SW480 (cell line): ENCODE data around the gene PAXX.

Source experiments
- DNase-seq: peaks from one replicate; pipeline ENCODE4 v3.0.0-alpha.2; 2016; ENCODE audit warnings: low spot score

Gene PAXX

DNA sequence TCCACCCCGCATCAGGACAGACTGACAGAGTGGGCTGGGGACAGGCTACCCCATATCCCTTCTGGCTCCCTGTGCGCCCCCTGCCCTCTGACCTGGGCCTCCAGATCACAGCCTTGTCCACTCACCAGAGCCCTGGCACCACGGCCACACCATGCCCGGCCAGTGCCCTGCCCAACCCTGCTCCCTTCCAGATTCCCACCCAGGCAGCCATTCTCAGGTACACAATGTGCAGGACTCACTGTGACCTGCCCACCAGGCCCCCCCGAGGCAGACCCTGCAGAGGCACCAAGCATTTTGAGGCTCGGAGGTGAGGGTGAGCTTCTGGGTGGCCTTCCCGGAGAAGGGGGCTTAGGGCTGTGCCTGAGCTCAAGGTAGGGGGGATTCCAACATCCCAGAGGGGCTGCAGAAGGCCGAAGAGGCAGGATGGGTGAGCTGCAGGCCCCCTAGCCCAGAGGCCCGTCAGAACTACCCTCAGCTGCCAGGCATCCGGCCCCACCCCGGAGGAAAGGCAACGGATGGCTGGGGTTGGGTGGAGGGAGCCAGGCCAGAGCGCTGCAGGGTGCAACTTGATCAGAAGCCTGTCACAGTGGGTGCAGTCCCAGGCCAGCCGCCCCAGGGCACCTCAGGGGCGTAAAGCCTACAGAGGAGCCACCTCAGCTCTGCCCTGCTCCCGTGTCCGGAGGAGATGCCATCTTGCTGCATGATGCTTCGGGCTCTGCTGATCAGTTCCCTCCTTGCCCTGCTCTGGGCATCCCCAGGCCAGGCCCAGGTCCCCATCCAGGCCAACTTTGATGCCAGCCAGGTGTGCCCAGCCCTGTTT lies 9.8 kb upstream of the PAXX start, which contains the start of gene LCNL1:
Gene LCNL1 (plus strand): TSS at position 762 of the 820 bp plus-strand sequence. CDS start 594 bp downstream, outside the sequence.
- no peak for DNase-seq

DNA sequence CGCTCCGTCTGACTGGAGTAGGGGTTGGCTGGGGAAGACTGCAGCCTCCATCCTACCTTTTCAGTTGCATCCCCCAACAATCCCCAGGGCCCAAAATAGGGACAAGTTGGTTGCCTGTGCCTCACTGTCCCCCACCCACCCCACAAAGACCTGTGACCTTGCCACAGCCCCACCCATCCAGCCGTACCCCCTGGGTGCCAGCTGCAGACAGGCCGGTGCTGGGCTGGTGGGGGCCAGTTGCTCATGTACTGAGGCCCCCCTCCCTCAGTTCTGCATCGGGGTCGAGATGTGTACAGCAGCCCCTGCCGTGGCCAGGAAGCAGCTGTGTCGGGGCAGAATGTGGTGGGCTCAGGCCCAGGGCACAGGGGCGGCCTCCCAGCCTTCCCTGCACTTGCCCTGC lies 9.1 kb upstream of the PAXX start:
- no peak for DNase-seq

DNA sequence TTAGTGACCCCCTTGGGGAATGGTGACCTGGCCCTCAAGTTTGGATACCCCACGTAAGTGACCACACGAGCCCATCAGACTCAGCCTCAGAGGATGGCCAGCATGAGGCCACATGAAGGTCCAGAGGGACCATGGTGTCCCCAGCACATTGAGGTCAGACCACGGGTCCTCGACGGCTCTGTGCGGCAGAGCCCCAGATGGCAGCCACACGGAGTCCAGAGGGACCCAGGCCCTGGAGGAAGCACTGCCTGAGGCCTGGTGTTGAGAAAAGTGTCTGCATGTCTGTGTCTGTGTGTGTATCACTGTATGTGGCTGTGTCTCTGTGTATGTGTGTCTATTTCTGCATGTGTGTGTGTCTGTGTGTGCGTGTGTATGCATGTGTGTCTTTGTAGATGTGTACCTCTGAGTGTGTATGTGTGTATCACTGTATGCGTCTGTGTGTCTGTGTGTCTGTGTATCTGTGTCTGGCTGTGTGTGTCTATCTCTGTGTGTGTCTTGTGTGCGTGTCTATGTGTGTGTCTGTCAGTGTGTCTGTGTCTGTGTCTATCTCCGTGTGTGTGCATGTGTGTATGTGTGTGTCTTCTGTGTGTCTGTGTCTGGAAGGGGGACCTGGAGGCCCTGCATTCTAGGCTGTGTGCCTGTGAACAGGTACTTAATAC lies 8.4 kb upstream of the PAXX start:
- DNase-seq, result no peak

DNA sequence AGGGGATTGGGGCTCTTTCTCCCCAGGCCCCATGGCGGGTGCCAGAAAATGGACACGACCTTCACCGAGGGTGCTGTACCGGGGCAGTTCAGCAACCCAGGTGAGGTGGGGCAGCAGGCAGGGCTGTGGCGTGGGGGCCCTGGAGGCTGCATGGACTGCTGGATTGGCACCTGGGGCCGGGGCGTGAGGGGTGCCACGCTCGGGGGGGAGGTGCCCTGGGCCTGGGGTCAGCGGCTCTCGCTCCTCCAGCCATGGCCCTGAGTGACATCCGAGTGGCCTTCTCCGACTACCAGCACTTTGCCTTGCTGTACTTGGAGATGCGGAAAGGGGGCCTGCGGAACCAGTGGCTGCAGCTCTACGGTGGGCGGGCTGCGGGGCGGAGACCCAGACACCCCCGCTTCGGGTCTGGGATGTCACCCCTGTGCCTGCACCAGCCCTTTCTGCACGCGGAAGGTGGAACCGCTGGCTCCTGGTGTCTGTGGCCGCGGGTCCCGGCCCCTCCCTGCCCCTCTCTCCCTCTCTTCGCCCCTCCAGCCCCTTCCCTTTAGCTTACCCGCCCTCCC lies 7.7 kb upstream of the PAXX start:
- no peak for DNase-seq

DNA sequence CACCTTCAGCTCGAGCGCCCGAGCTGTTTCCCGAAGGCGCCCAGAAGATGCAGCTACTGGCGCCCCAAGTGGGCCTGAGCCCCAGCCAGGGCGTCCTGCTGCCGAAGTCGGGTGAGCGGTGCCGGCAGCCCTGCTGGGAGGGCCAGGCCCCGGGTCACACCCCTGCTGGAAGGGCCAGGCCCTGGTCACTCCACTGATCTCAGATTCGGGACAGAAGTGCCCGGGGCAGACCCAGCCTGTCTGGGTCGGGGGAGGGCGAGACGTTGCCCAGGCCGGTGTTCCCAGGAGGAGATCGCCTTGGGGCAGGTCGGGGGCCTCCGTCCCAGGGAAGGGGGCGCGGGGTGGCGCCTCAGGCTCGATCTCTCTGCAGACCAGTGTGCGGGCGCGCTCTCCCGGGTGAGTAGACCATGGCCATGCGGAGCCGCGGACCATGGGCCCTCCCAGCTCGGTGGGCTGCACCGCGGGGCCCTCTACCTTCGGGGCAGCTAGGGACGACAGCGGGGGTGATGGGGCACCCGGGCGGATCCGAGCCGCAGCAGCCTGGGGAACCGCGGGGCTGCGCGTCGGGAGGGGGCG lies 7.1 kb upstream of the PAXX start:
- DNase-seq, result no peak

DNA sequence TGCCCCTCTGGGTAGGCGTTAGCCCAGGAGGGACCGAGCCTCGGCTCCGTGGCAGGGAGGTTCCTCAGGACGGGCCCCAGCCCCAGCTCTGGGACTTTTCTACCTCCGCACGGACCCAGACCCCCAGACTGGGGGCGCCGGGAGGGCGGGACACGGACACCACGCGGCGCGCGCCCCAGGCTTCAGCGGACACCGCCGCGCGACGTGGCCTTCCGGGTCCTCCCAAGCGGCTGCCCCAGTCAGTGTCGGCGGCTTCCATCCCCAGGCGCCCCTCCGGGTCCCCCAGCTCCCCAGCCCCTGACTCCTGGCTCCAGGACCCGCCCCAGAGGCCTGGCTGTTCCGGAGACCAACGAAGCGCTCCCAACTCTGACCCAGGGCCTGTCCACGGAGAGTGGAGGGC lies 6.4 kb upstream of the PAXX start:
- no peak for DNase-seq

DNA sequence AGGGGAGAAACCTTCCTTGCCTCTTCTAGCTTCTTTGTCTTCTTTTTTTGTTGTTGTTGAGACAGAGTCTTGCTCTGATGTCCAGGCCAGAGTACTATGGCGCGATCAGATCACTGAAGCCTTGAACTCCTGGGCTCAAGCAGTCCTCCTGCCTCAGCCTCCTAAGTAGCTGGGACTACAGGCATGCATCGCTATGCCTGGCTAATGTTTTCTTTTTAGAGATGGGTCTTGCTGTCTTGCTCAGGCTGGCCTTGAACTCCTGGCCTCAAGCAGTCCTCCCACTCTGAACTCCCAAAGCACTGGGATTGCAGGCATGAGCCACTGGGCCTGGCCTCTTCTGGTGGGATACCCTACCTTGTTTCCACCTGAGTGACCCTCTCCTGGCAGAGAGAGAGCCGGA lies 3.4 kb upstream of the PAXX start:
- DNase-seq, result no peak

DNA sequence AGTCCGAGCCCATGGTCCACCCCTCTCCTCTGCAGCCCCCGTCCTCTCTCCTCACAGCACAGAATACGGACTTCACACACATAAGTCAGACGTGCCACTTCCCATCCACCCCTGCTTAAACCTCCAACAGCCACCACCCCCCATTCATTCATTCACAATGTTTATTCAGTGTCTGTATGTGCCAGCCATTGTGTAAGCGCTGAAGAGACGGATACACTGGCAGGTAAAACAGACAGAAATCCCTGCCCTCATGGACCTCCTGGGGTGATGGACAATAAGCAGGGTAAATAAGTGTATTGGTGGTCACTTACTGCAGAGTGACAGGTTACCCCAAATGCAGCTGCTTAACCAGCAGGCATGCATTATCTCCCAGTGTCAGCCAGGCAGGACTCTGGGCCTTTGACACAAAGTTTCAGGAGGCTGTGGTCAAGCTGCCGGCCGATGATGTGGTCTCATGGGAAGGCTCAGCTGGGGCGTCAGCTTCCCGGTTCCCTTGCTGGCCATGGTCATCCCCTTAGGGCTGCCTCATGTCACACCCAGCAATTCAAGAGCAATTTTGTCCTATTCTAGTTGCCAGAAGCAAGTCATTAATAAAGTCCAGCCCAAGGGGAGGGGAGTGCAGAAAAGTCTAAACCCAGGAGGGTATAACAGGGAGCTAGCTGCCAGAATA lies 1.8 kb upstream of the PAXX start:
- DNase-seq, result no peak

DNA sequence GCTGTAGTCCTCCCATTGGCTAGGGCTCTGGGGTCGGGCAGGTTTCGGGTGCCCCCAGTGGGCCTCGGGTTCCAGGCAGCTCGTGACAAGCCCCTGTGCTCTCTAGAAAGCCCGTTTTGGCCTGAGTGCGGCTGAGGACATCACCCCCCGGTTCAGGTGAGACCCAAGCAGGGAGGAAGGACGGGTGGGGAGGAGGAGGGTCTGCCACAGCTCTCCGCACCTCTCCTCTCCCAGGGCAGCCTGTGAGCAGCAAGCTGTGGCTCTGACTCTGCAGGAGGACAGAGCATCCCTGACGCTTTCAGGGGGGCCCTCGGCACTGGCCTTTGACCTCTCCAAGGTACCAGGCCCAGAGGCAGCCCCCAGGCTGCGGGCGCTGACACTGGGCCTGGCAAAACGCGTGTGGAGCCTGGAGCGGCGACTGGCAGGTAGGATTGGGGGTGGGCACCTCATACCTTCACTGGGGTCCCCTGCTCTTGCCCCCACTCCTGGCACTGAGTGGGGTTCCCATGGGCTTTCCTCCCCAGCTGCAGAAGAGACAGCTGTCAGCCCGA lies 672 bp downstream of the PAXX start:
- no peak for DNase-seq

DNA sequence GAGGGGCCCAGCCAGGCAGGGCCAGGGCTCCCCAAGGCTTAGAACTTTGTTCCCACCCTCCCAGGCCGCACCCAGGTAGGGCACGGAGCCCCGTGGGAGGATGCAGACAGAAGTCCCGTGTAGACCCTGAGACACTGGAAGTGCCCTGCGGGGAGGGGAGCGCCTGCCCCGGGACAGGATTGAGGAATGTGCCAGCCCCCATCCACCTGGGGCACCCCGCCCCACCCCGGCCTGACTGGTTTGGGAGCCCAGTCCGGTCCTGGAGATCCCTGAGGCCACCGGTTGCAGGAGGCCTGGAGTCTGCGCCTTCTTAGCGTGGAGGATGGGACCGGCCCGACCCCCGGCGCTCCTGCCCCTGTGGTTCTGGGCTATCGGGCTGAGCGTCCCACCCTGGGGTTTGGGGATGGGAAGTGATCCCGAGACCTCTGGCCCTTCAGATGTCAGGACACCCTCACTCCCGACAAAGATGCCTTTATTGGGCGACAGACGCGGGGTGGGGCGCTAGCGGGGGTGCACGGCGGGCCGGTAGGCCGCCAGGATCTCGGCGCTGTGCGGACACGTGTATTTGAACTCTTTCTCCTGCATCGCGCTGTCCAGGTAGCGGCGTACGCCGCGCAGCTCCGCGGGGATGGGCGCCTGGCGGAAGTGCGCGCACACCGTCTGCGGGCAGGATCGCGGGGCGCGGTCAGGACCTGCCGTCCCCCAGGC lies 2.1 kb downstream of the PAXX start:
- DNase-seq, result no peak

DNA sequence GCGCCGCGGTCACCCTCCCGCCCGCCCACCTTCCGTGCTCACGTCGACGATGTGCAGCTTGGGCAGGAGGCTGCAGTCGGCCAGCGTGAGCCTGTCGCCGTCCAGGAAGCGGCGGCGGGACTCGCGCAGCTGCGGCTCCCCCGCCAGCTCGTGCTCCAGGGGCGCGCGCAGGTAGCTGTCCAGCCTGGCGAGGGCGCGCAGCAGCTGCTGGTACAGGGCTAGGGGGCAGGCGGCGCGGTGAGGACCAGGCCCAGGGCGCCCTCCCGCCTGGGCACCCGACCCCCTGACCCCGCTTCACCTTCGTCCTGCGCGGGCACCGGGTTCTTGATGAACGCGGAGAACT lies 2.6 kb downstream of the PAXX start:
- no peak for DNase-seq

DNA sequence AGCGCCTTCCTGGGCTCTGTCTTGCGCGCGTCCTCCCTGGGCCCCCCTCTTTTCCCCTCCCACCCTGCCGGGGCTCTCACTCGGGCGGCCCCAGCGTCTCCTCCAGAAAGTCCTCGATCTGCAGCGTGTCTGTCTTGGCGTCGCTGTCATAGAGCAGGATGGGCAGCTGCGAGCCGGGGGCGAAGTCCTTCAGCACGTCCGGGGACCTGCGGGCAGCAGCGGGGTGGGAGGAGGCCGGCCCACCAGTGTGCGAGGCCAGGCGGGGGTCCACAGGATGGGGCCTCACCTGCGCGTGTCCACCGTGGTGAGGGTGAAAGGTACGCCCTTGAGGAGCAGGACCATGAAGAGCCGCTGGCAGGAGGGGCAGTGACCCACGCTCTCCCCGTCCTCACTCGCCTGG lies 3.1 kb downstream of the PAXX start:
- DNase-seq, result no peak

DNA sequence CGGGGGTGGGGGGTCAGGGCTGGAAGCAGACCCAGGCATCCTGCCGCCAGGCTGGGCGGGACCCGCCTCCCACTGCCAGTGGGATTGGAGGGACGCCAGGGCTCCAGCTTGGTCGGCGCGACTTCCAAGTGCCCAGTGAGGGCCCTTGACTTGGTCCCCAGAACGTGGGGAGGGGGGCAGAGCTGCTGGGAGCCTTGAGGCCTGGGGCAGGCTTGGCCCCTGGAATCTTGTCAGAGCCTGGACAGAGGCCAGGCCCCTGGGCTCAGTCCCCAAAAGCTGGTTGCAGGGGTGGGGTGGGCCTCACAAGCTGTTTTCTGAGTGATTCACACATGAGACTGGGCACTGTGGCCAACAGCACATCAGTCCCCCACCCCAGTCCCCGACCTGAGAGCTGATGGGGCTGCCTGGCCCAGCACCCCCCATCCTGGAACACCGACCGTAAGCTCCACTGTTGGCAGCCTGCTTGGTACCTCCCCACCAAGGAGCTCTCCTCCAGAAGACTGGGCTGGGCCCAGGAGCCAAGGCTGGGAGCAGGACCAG lies 3.6 kb downstream of the PAXX start:
- DNase-seq, result no peak

DNA sequence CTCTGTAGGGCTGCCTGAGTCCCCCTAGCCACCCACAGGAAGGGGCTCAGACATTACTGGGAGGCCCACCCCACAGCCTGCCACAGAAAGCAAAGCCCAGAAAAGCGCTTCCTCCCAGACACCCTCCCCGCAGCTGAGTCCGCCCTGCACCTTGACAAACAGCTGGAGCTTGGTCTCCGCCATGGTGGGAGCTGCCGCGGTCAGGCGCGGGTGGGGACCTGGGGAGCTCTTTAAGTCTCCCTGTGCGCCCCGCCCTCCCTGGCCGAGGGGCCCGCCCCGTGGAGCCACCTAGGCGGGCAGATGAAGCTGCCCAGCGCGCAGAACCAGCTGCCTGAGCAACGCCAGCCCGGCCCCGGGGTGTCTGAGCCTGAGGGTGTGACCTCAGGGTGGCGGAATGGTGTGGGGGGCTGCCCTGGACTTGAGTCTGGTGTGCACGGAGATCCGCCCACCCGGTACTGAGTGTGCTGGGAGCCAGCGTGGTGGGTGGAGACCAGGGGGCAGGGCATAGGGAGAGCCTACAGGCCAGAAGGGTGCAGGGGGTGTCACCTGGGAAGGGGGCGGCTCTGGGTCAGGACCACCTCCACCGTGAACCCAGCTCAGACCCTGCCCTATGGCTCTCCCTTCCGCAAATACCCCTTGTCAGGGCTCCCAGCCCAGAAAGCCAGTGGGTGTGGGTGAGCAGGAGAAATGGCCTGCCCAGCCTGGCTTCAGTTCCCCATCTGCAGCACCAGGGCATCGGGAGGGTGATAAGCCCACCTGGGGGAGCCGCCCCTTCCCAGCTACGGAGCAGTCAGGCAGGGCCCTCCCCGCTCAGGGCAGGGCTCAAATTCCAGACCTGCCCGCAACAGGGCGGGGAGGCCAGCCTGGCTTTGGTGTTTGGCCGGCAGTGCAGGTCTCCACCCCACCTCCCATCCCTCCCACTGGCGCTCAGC lies 4.4 kb downstream of the PAXX start, which contains the start of gene CLIC3:
Gene CLIC3 (minus strand): TSS at position 208 of the 932 bp plus-strand sequence. CDS start 25 bp downstream, at position 183.
- peak; percentile 81 for DNase-seq

DNA sequence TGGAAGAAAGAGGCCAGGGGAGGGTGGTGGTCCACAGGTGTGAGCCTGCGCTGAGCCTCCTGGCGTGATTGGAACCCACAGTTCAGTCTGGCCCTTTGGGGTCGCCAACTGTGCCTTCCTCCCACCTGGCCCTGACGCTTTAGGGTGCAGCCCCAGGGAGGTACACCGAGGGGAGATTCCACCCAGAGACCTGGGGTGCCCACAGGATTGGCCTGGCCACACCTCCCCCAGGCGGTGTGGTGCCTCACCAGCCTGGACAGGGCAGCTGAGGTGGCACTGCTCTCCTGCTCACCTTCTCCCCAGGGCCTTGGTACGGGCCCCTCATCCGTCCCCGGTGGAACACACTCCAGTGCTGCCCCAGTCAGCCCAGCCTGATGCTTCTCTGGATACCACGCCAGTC lies 5.1 kb downstream of the PAXX start:
- no peak for DNase-seq

DNA sequence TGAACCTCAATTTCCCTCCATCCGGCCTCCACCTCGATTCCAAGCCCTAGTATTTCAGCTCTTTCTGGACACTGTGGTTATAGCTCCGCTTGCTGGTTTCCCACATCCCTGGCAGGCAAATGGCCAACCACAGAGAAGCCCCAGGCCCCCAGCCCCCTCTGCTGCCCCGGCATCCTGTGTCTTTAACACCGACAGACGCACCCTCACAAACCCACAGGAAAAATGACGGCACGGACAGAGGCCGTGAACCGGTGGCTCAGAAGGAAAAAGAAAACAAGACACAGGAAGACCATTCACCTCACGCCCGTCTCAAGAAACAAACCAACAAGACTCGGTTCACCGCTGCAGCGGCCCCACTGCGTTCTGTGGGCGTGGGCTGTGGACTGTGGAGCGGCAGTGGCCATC lies 5.6 kb downstream of the PAXX start:
- DNase-seq, result no peak

DNA sequence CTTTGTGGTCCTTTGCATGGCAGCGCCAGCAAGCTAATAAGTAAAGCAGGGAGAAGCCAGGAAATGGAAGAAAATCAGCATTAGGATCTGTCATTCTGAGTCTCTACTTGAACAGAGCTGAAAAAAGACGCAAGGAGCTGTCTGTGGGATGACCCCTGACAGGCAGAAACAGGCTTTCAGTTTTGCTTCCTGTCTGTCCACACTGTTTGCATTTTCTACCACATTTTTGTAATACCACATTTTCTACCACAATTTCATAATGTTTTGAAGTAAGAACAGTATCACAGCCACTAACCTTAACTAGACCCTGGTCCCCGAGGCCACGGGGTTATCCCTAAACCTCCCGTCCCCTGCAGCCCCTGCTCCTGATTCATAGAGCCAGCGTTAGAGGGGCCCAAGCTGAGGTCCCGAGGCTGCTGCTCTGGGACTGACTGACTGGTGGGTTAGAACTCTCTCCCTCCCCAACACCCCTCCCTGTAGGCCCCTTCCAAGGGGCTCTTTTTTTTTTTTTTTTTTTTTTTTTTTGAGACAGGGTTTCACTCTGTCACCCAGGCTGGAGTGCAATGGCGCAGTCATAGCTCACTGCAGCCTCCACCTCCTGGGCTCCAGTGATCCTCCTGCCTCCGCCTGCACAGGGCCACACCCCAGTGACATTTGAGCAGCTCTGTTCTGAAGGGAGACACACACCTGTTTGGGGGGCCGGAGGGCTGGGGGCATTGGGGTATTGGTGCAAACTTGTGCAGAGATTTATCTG lies 8.1 kb downstream of the PAXX start:
- DNase-seq, result no peak

DNA sequence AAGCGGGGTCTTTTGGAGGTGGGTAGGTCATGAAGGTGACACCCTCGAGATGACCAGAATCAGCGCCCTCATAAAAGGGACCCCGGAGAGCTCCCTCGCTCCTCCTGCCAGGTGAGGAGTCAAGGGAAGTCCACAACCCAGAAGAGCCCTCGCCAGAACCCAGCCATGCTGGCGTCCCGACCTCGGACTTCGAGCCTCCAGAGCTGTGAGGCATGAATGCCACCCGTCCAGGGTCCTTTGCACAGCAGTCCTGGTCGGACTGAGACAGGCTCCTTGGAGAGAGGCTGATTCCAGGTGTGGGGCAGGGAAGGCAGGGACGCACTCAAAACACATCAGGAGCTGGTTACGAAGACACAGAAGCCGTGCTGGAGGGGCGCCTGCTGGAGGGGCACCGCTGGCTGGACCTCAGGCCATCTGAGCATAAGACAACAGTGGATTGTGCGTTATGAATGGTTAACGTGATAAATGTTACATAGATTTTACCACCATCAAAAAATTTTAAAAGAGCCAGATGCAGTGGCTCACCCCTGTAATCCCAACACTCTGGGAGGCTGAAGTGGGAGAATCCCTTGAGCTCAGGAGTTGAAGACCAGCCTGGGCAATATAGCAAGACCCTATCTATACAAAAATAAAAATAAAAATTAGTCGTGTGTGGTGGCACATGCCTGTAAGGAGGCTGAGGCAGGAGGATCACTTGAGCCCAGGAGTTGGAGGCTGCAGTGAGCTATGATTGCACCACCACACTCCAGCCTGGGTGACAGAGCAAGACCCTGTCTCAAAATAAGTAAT lies 9.8 kb downstream of the PAXX start:
- DNase-seq, result no peak
